NB4 (cell line): ENCODE data around the gene MYO1F.
"Not testable (repeated sequence)": the region's sequence is repeated elsewhere in the genome, so short reads cannot be mapped to it uniquely, and the experiment has no call there.

Experiments used
- DNase-seq: peaks from one replicate; pipeline ENCODE4 v3.0.0; 2010; ENCODE audit warnings: low read depth
- H3K4me3 ChIP-seq: one replicate; pipeline ENCODE4 v1.5.1; 2011; ENCODE audit warnings: mild to moderate bottlenecking, low read depth, low read length, moderate library complexity
- MYC ChIP-seq: IDR thresholded peaks from 2 replicates; pipeline ENCODE4 v1.6.1; 2011; ENCODE audit warnings: low read depth, low read length
- POLR2A ChIP-seq: IDR thresholded peaks from 2 replicates; pipeline ENCODE4 v1.6.1; 2011; ENCODE audit warnings: mild to moderate bottlenecking; ENCODE audit not compliant: insufficient read length; ENCODE audit errors: extremely low read depth
- TF ChIP-seq, protein P1 (sequence below): IDR thresholded peaks from 2 replicates; pipeline ENCODE4 v1.6.1; 2011; ENCODE audit warnings: low read depth, low read length
- TF ChIP-seq, protein P2 (sequence below): IDR thresholded peaks from one replicate; pipeline ENCODE4 v1.5.1; 2012; ENCODE audit warnings: low read depth, low read length

Gene MYO1F

GRCh38 chr19:8573316-8573715 lies 3.9 kb downstream of the MYO1F start:
- no peak for TF ChIP-seq MYC
- no peak for TF ChIP-seq POLR2A
- TF ChIP-seq, protein P1, sequence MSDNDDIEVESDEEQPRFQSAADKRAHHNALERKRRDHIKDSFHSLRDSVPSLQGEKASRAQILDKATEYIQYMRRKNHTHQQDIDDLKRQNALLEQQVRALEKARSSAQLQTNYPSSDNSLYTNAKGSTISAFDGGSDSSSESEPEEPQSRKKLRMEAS: no peak
- TF ChIP-seq, protein P2, sequence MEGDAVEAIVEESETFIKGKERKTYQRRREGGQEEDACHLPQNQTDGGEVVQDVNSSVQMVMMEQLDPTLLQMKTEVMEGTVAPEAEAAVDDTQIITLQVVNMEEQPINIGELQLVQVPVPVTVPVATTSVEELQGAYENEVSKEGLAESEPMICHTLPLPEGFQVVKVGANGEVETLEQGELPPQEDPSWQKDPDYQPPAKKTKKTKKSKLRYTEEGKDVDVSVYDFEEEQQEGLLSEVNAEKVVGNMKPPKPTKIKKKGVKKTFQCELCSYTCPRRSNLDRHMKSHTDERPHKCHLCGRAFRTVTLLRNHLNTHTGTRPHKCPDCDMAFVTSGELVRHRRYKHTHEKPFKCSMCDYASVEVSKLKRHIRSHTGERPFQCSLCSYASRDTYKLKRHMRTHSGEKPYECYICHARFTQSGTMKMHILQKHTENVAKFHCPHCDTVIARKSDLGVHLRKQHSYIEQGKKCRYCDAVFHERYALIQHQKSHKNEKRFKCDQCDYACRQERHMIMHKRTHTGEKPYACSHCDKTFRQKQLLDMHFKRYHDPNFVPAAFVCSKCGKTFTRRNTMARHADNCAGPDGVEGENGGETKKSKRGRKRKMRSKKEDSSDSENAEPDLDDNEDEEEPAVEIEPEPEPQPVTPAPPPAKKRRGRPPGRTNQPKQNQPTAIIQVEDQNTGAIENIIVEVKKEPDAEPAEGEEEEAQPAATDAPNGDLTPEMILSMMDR: no peak
- H3K4me3 ChIP-seq: peak overlapping the region; percentile 49
- no peak for DNase-seq

GRCh38 chr19:8571006-8571411 lies 6.2 kb downstream of the MYO1F start:
- DNase-seq: peak; percentile 100
- H3K4me3 ChIP-seq: peak overlapping the region; percentile 44

DNA sequence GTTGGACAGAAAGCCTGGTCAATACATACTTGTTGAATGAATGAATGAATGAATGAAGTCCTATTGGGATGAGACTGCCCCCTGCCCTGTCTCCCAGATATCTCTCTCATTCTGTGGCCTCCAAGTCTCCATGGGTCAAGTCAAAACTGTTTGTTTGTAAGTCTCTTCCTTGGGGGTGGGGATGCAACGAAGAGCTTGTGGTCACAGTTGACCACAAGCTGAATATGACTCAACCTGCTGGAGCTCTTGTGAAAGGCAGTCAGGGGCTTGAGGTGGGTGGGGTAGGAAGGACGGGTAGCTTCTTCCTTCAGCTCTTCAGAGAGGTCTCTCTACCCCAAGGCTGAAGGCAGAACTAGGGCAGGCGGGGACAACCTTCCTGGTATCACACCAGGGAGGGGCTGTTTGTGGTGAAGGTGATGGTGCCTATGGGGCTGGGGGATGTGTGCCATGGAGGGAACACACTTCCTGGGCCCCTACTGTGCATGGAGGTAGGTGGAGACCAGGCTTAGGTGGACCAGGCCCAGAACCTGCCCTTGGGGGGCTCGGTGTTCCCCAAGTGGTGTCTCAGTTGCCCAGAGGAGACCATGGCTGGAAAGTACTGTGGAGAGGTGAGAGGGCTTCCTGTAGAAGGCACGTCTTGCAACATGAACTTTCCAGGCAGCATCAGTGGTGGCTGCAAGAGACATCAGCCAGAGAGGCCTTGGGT lies 8.0 kb downstream of the MYO1F start:
- no peak for TF ChIP-seq POLR2A
- TF ChIP-seq, protein P2: peak; percentile 40
- peak; percentile 82 for TF ChIP-seq MYC
- TF ChIP-seq, protein P1: no peak; the same call in 1 of the 2 replicates
- peak; percentile 100 for DNase-seq
- peak overlapping the region; percentile 43 for H3K4me3 ChIP-seq

More at GRCh38 chr19:8571006-8571411, 6.2 kb downstream of the MYO1F start:
- TF ChIP-seq, protein P2: no peak
- TF ChIP-seq POLR2A (no peak), MYC (peak; percentile 31; the same call in 1 of the 2 replicates)
- TF ChIP-seq, protein P1: peak; percentile 63

DNA sequence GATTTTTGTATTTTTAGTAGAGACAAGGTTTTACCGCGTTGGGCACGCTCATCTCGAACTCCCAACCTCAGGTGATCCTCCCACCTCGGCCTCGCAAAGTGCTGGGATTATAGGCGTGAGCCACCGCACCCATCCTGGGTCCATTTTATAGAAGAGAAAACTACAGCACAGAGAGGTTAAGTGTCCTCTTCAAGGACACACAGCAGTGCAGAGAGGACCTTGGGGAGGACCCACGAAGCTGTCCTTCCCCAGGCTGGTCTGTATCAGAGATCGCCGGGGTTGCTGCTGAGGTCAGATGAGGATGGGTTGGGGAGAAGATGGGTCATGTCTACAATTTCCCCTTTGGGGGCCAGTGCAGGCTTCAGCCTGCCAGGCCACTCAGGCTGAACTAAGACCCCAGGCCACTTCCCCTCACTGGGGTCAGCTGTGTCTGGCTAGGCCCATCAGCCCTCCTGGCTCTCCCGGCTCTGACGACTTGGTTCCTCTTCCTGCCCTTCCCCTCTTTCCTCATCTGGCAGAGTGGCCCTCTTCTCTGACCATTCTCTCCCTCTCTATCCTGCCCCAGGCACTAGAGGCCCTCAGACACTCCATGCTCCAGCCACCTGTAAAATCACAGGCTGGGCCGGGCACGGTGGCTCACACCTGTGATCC lies 9.6 kb downstream of the MYO1F start:
- no peak overlapping the region for H3K4me3 ChIP-seq
- peak; percentile 76 for DNase-seq
- TF ChIP-seq, protein P2: no peak
- TF ChIP-seq, protein P1: no peak
- TF ChIP-seq MYC: no peak
- no peak for TF ChIP-seq POLR2A

- TF ChIP-seq, protein P1: no peak
- TF ChIP-seq, protein P2: no peak
- no peak for TF ChIP-seq MYC
- no peak for TF ChIP-seq POLR2A
- H3K4me3 ChIP-seq: no peak overlapping the region
- DNase-seq: peak; percentile 62
Observed at GRCh38 chr19:8566855-8567254, 10.4 kb downstream of the MYO1F start.

GRCh38 chr19:8564866-8565265 lies 12.4 kb downstream of the MYO1F start:
- peak; percentile 39 for DNase-seq
- H3K4me3 ChIP-seq: not testable (repeated sequence)
